Aorta (tissue), 5 donors: Measurements from ENCODE around the gene GPC5. TPM values are rescaled to one million over a fixed set of nuclear protein-coding genes. Genes with fewer than 3 reads are reported as not detected.

Experiments
- ATAC-seq: fragments of 200-7000 bp; cut with Tn5 transposase; one replicate; pipeline ENCODE4 v1.9.1; 2022; ENCODE audit warnings: moderate library complexity; ENCODE audit not compliant: low FRiP score
- DNase-seq, 2 donors: peaks; one replicate each; pipeline ENCODE4 v3.0.0-alpha.2; 2020
- H3K27ac ChIP-seq, 2 donors: one replicate each; pipeline ENCODE4 v1.5.1; 2013; ENCODE audit warnings: low read length in 2 of 2, mild to moderate bottlenecking in 2 of 2, moderate library complexity in 2 of 2, control low read depth in 1 of 2, inconsistent platforms in 1 of 2, low read depth in 1 of 2
- H3K27me3 ChIP-seq, 2 donors: one replicate each; pipeline ENCODE4 v1.6.1; 2013; ENCODE audit warnings: control low read depth in 1 of 2, low read length in 1 of 2, mild to moderate bottlenecking in 1 of 2, moderate library complexity in 1 of 2; ENCODE audit not compliant: insufficient read depth in 2 of 2, control insufficient read depth in 1 of 2
- H3K36me3 ChIP-seq, 2 donors: one replicate each; pipeline ENCODE4 v1.6.1; 2013; ENCODE audit warnings: control low read depth in 1 of 2, low read length in 1 of 2, mild to moderate bottlenecking in 1 of 2; ENCODE audit not compliant: insufficient read depth in 2 of 2, control insufficient read depth in 1 of 2
- H3K4me1 ChIP-seq, 2 donors: one replicate each; pipeline ENCODE4 v1.6.1; 2013; ENCODE audit warnings: low read length in 2 of 2, control low read depth in 1 of 2, mild to moderate bottlenecking in 1 of 2, moderate library complexity in 1 of 2; ENCODE audit not compliant: insufficient read depth in 2 of 2, control insufficient read depth in 1 of 2
- H3K4me3 ChIP-seq, 2 donors: one replicate each; pipeline ENCODE4 v1.5.1; 2013; ENCODE audit warnings: low read length in 2 of 2, control low read depth in 1 of 2, mild to moderate bottlenecking in 1 of 2
- H3K9me3 ChIP-seq: one replicate; pipeline ENCODE4 v1.6.1; 2013; ENCODE audit warnings: mild to moderate bottlenecking, low read length; ENCODE audit not compliant: control insufficient read depth
- WGBS, 2 donors: extraction: QIAGEN DNeasy Blood & Tissue Kit; methylation state at CpG; one replicate each; pipeline ENCODE4 v1.1.7; 2013; 5-methylcytosine and 5-hydroxymethylcytosine counted together
- intact Hi-C, 2 donors: fragments of 100-400 bp; cut with DNase I; formaldehyde crosslinking; loops; one replicate each; pipeline versions ENCODE4 v1.14.2 to v1.15.0; 2022
- polyA plus RNA-seq, 2 donors: library from polyadenylated mRNA; stranded (reverse); fragments of 200-250 nt; gene quantifications; one replicate each; pipeline ENCODE4 v1.2.3, GENCODE V29; 2013
- total RNA-seq, 2 donors: library from RNA; stranded (reverse); fragmentation: NEBNext Ultra II Directional; extraction: Animal tissue kit (Norgen Biotek cat#: 25700); gene quantifications; one replicate each; pipeline ENCODE4 v1.2.1, GENCODE V29; 2021
- donor health status: healthy with polysubstance abuse.
- donor health status: Bipolar disorder and iron deficiency.
- donor health status: DM: no; HTN: no; CAD: no.
- donor health status: DM: no; HTN: no; CAD: no.
- donor health status: DM: yes; HTN: yes; CAD: no.

The GPC5 gene
- total and polyA plus RNA-seq, 4 donors: 0.97 to 1.5 TPM; not detected in 2

DNA sequence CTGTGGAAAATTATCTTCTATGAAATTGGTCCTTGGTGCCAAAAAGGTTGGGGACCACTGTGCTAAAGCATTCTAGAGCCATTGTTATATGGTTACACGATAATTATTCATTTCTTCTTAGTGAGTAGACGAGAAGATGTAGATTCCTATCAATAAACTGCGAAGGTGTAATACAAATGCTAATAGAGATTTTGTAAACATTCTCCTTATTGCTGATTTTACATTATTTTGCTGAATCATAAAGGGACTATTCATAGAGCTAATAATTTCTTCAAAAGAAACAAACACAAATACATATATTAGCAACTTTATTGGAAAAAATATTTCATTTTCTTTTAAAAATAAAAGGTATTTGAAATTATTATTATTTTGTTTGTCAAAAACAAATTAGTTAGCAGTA is 1005.2 kb downstream of the GPC5 start:
- no peak overlapping the region for H3K27ac ChIP-seq
- no peaks in the 10 kb centered on the region for H3K4me1 ChIP-seq
- WGBS, 2 donors: 93 to 97% methylated on average over 3 of the region's 3 CpGs
- ATAC-seq (no peak), DNase-seq (no peak)
- H3K9me3 ChIP-seq: peaks cover 3% of the 10 kb centered on the region
- no peaks in the 10 kb centered on the region for H3K27me3 ChIP-seq
- no peak overlapping the region for H3K4me3 ChIP-seq
- no peaks in the 10 kb centered on the region for H3K36me3 ChIP-seq
- intact Hi-C loops: no loop called here

- Histone ChIP-seq H3K4me1 (no peaks in the 10 kb centered on the region), H3K4me3 (no peak overlapping the region), H3K9me3 (peaks cover 3% of the 10 kb centered on the region), H3K27ac (no peak overlapping the region), H3K36me3 (no peaks in the 10 kb centered on the region), H3K27me3 (no peaks in the 10 kb centered on the region)
- 89 to 91% methylated on average over 7 of the region's 7 CpGs for WGBS, 2 donors
- no peak for ATAC-seq
- DNase-seq: no peak
- intact Hi-C loops: no loop called here
Observed at GRCh38 chr13:92407858-92408257, 1009.4 kb downstream of the GPC5 start.

DNA sequence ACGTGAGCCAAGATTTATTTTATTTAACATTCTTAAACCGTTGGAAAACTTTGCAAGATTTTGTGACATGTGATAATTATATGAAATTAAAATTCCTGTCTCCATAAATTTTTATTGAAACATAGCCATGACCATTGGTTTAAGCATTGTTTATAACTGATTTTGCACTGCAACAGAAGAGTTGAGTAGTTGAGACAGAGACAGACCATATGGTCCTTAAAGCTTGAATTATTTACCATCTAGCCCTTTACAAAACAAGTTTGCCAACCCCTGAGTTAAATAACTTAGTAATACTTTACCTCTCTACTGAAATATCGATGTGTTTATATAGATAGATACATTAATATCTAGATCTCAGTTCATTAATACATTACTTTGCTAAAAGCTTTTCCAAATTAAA is 1014.1 kb downstream of the GPC5 start:
- intact Hi-C loops: no loop called here
- H3K27ac ChIP-seq: no peak overlapping the region
- no peak for DNase-seq
- H3K4me3 ChIP-seq: no peak overlapping the region
- no peak for ATAC-seq
- H3K4me1 ChIP-seq: no peaks in the 10 kb centered on the region
- WGBS, 2 donors: 66 to 75% methylated on average over 3 of the region's 3 CpGs
- peaks cover 2% of the 10 kb centered on the region for H3K9me3 ChIP-seq
- no peaks in the 10 kb centered on the region for H3K36me3 ChIP-seq
- H3K27me3 ChIP-seq: no peaks in the 10 kb centered on the region

DNA sequence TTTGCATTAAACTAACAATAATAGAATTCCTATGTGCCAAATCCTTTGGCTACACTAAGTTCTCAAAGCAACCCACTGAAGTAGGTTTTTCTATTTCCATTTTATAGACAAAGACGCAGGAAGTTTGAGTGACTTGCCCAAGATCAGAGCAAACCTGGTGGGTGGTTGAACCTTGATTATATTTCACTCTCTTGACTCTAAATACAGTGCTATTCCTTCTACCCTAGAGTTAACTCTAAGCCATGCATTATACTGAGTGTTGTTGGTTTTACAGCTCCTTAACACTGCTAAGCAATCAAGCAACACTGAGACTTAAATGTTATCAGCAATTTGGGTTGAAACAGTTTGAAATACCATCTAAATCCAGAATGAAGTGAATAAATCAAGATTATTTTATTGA is 1014.6 kb downstream of the GPC5 start:
- Histone ChIP-seq H3K36me3 (no peaks in the 10 kb centered on the region), H3K4me1 (no peaks in the 10 kb centered on the region), H3K27ac (no peak overlapping the region), H3K9me3 (no peaks in the 10 kb centered on the region), H3K27me3 (no peaks in the 10 kb centered on the region), H3K4me3 (no peak overlapping the region)
- no peak for DNase-seq
- intact Hi-C loops: no loop called here
- 74 to 89% methylated on average over 1 of the region's 1 CpG for WGBS, 2 donors
- no peak for ATAC-seq

DNA sequence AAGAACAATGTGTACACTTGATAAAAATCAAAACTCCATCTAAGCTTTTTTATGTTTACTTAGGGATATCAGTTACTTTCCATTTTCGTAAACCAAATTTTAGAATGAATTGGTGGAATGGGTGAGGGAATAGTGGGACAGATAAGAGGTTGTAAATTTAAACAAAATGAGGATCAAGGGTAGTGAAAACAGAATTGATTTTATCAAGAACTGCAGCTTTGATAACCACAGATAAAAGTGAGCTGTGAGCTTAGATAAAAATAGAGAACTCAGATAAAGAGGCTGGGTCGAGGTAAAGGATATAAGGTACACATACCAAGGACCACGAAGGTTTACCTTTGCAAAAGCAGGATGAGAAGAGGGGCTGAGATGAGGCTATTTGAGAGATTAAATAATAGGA is 1015.0 kb downstream of the GPC5 start:
- ATAC-seq (no peak), DNase-seq (no peak)
- no peak overlapping the region for H3K4me3 ChIP-seq
- H3K36me3 ChIP-seq: no peaks in the 10 kb centered on the region
- H3K4me1 ChIP-seq: no peaks in the 10 kb centered on the region
- intact Hi-C loops: no loop called here
- H3K27me3 ChIP-seq: no peaks in the 10 kb centered on the region
- H3K27ac ChIP-seq: no peak overlapping the region
- 58 to 59% methylated on average over 3 of the region's 3 CpGs for WGBS, 2 donors
- no peaks in the 10 kb centered on the region for H3K9me3 ChIP-seq

DNA sequence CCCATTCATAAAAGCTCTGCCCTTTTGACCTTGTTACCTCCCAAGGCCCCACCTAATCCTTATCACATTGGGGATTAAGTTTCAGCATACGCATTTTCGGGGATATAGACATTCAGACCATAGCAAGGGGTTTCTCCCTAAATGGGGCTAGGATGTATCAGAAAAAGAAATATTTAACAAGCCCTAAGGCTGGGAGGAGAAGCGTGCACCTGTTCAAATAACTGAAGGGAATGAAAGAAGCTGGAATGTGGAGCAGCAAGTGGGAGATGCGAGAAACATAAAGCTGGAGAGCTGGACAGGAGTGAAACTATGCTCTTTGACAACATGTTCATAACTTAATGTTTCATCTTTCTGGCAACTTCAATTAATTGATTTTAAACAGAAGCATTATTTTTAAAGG is 1016.4 kb downstream of the GPC5 start:
- no peaks in the 10 kb centered on the region for H3K4me1 ChIP-seq
- H3K27me3 ChIP-seq: no peaks in the 10 kb centered on the region
- H3K27ac ChIP-seq: no peak overlapping the region
- WGBS, 2 donors: 92 to 95% methylated on average over 4 of the region's 4 CpGs
- no peak for DNase-seq
- intact Hi-C loops: no loop called here
- H3K9me3 ChIP-seq: no peaks in the 10 kb centered on the region
- ATAC-seq: no peak
- no peak overlapping the region for H3K4me3 ChIP-seq
- no peaks in the 10 kb centered on the region for H3K36me3 ChIP-seq

- no peaks in the 10 kb centered on the region for H3K4me1 ChIP-seq
- ATAC-seq (no peak), DNase-seq (no peak)
- no peaks in the 10 kb centered on the region for H3K9me3 ChIP-seq
- no peaks in the 10 kb centered on the region for H3K27me3 ChIP-seq
- no peak overlapping the region for H3K27ac ChIP-seq
- intact Hi-C loops: no loop called here
- no peak overlapping the region for H3K4me3 ChIP-seq
- no peaks in the 10 kb centered on the region for H3K36me3 ChIP-seq
Observed at GRCh38 chr13:92415781-92416180, 1017.4 kb downstream of the GPC5 start.

DNA sequence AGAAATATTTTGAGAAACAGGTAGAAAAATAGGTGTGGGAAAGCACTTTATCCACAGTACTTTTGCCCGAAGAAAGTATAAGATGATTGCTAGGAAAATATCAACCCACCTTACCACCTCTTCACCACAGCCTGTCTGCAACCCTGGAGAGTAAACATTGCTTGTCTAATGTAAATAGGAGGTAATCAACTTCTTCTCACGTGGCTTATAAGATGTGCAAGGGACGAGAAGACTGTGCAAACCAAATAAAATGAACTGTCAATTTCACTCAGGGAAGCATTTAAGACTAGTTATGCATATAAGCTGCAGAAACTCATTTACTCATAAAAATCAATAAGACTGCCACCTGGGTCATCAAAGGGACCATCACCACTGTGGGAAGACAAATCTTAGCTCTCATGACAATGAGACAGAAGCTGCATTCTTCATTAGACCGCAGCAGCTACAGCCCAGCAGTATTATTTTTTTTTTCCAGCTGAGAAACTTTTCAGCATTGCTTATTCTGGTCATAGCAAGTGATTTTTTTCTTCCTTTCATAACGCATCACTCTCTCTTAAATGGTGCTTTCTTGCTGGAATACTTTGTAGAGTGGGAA is 1020.5 kb downstream of the GPC5 start:
- ATAC-seq: no peak
- WGBS, 2 donors: 27 to 38% methylated on average over 5 of the region's 5 CpGs
- intact Hi-C loops: no loop called here

GRCh38 chr13:92429231-92429630 is 1030.8 kb downstream of the GPC5 start:
- DNase-seq: no peak
- no peaks in the 10 kb centered on the region for H3K9me3 ChIP-seq
- no peaks in the 10 kb centered on the region for H3K4me1 ChIP-seq
- WGBS, 2 donors: 93 to 96% methylated on average over 2 of the region's 2 CpGs
- intact Hi-C loops: no loop called here
- ATAC-seq: no peak
- peaks cover 0 to 2% of the 10 kb centered on the region in 2 donors for H3K27me3 ChIP-seq
- H3K27ac ChIP-seq: no peak overlapping the region
- no peaks in the 10 kb centered on the region for H3K36me3 ChIP-seq
- no peak overlapping the region for H3K4me3 ChIP-seq

More for the DNA sequence above, 1020.5 kb downstream of the GPC5 start:
- Histone ChIP-seq H3K9me3 (no peaks in the 10 kb centered on the region), H3K4me1 (no peaks in the 10 kb centered on the region), H3K27me3 (no peaks in the 10 kb centered on the region), H3K36me3 (no peaks in the 10 kb centered on the region), H3K4me3 (no peak overlapping the region), H3K27ac (no peak overlapping the region)
- DNase-seq: no peak
